Stimulated activated CD8-positive, alpha-beta memory T cell treated with anti-CD3 and anti-CD28 coated beads, Interleukin-15, amount 100 ng/mL, for 1 hour (primary cell): ENCODE data around the gene CDKL4.
A peak's percentile ranks its signal among the peaks of the same experiment; 100 is the strongest.
"Not testable (repeated sequence)": the region's sequence is repeated elsewhere in the genome, so short reads cannot be mapped to it uniquely, and the experiment has no call there.

ENCODE experiments used
- DNase-seq: peaks from one replicate; pipeline ENCODE4 v3.0.0-alpha.2; 2020; ENCODE audit warnings: low read depth

CDKL4 gene

GRCh38 chr2:39228413-39229209 lies 15.2 kb downstream of the CDKL4 start:
- no peak for DNase-seq

GRCh38 chr2:39227628-39228412 lies 15.9 kb downstream of the CDKL4 start:
- DNase-seq, result peak; percentile 71

- DNase-seq, result no peak
Observed at GRCh38 chr2:39225567-39225966, 18.2 kb downstream of the CDKL4 start.

- DNase-seq, result no peak
Observed at GRCh38 chr2:39223909-39224308, 19.9 kb downstream of the CDKL4 start.

- DNase-seq, result no peak
Observed at GRCh38 chr2:39221459-39221858, 22.3 kb downstream of the CDKL4 start.

GRCh38 chr2:39220136-39220535 lies 23.6 kb downstream of the CDKL4 start:
- no peak for DNase-seq

GRCh38 chr2:39218391-39218790 lies 25.4 kb downstream of the CDKL4 start:
- DNase-seq, result no peak

- no peak for DNase-seq
Observed at GRCh38 chr2:39217192-39217550, 26.6 kb downstream of the CDKL4 start.

GRCh38 chr2:39216346-39217191 lies 27.2 kb downstream of the CDKL4 start:
- peak; percentile 26 for DNase-seq

GRCh38 chr2:39215545-39215944 lies 28.2 kb downstream of the CDKL4 start:
- DNase-seq, result no peak

GRCh38 chr2:39213015-39213414 lies 30.8 kb downstream of the CDKL4 start:
- DNase-seq, result no peak

GRCh38 chr2:39210846-39211245 lies 32.9 kb downstream of the CDKL4 start:
- no peak for DNase-seq

GRCh38 chr2:39203382-39203781 lies 40.4 kb downstream of the CDKL4 start:
- DNase-seq, result no peak

- DNase-seq, result no peak
Observed at GRCh38 chr2:39202639-39203369, 41.0 kb downstream of the CDKL4 start.

GRCh38 chr2:39197003-39197402 lies 46.8 kb downstream of the CDKL4 start:
- DNase-seq, result not testable (repeated sequence)

GRCh38 chr2:39194686-39195085 lies 49.1 kb downstream of the CDKL4 start:
- no peak for DNase-seq

GRCh38 chr2:39188960-39189494 lies 54.7 kb downstream of the CDKL4 start:
- DNase-seq, result no peak

- DNase-seq, result no peak
Observed at GRCh38 chr2:39183673-39184072, 60.1 kb downstream of the CDKL4 start.

- DNase-seq, result no peak
Observed at GRCh38 chr2:39181297-39181696, 62.5 kb downstream of the CDKL4 start.

- DNase-seq, result no peak
Observed at GRCh38 chr2:39179974-39180960, 63.5 kb downstream of the CDKL4 start.
